Mesendoderm (in vitro differentiated cells): ENCODE data around the gene PLEKHA5.
"Not testable (repeated sequence)": the region's sequence is repeated elsewhere in the genome, so short reads cannot be mapped to it uniquely, and the experiment has no call there.

Experiments
- DNase-seq: peaks from one replicate; pipeline ENCODE4 v3.0.0; 2013
- H2AK5ac ChIP-seq: 2 replicates; pipeline ENCODE4 v1.6.1; 2013; ENCODE audit warnings: low read length, inconsistent platforms
- H2BK120ac ChIP-seq: 2 replicates; pipeline ENCODE4 v1.6.1; 2013; ENCODE audit warnings: low read depth, mild to moderate bottlenecking, low read length, moderate library complexity, mixed read lengths
- H2BK15ac ChIP-seq: replicated peaks from 2 replicates; pipeline ENCODE4 v1.6.1; 2013; ENCODE audit warnings: low read depth, mild to moderate bottlenecking, moderate library complexity
- H2BK5ac ChIP-seq: 2 replicates; pipeline ENCODE4 v1.6.1; 2013; ENCODE audit warnings: low read length, inconsistent platforms
- H3K18ac ChIP-seq: 2 replicates; pipeline ENCODE4 v1.6.1; 2013; ENCODE audit warnings: mild to moderate bottlenecking, low read length, mixed read lengths
- H3K23ac ChIP-seq: one replicate; pipeline ENCODE4 v1.6.1; 2013; ENCODE audit warnings: low read length
- H3K27ac ChIP-seq: 2 replicates; pipeline ENCODE4 v1.5.1; 2013; ENCODE audit warnings: low read depth, mild to moderate bottlenecking, inconsistent platforms, low read length, moderate library complexity
- H3K27me3 ChIP-seq: 2 replicates; pipeline ENCODE4 v1.6.1; 2013; ENCODE audit warnings: low read length, control low read depth, mild to moderate bottlenecking, inconsistent platforms; ENCODE audit not compliant: insufficient read depth, poor library complexity
- H3K36me3 ChIP-seq: 2 replicates; pipeline ENCODE4 v1.6.1; 2013; ENCODE audit warnings: low read length, inconsistent platforms; ENCODE audit not compliant: control insufficient read depth, insufficient read depth
- H3K4ac ChIP-seq: one replicate; pipeline ENCODE4 v1.6.1; 2013; ENCODE audit warnings: low read depth, mild to moderate bottlenecking, low read length, moderate library complexity
- H3K4me1 ChIP-seq: 2 replicates; pipeline ENCODE4 v1.6.1; 2013; ENCODE audit warnings: low read depth, low read length, inconsistent platforms; ENCODE audit not compliant: control insufficient read depth
- H3K4me2 ChIP-seq: 2 replicates; pipeline ENCODE4 v1.6.1; 2013; ENCODE audit warnings: low read length
- H3K4me3 ChIP-seq: 2 replicates; pipeline ENCODE4 v1.5.1; 2013; ENCODE audit warnings: mild to moderate bottlenecking, low read length
- H3K56ac ChIP-seq: one replicate; pipeline ENCODE4 v1.6.1; 2013; ENCODE audit warnings: low read length
- H3K79me1 ChIP-seq: 2 replicates; pipeline ENCODE4 v1.6.1; 2013; ENCODE audit warnings: low read length, inconsistent platforms
- H3K79me2 ChIP-seq: 2 replicates; pipeline ENCODE4 v1.6.1; 2013; ENCODE audit warnings: mild to moderate bottlenecking, low read length; ENCODE audit not compliant: control insufficient read depth, insufficient read depth
- H3K9ac ChIP-seq: 2 replicates; pipeline ENCODE4 v1.6.1; 2013; ENCODE audit warnings: low read length, inconsistent platforms
- H4K5ac ChIP-seq: one replicate; pipeline ENCODE4 v1.6.1; 2013; ENCODE audit warnings: low read length
- H4K8ac ChIP-seq: one replicate; pipeline ENCODE4 v1.6.1; 2013; ENCODE audit warnings: low read depth, mild to moderate bottlenecking, control low read depth, low read length, moderate library complexity
- WGBS: extraction: QIAGEN DNeasy Blood & Tissue Kit; methylation state at CpG from one replicate; pipeline ENCODE4 v1.1.7; 2013; ENCODE audit warnings: low lambda C conversion rate, missing lambda C conversion rate; ENCODE audit not compliant: insufficient coverage; ENCODE audit errors: extremely low coverage; 5-methylcytosine and 5-hydroxymethylcytosine counted together

The PLEKHA5 gene

GRCh38 chr12:19412844-19413243 is 283.3 kb downstream of the PLEKHA5 start:
- Histone ChIP-seq H4K5ac (no peak overlapping the region), H3K4me3 (no peak overlapping the region), H2BK5ac (no peak overlapping the region), H2AK5ac (no peak overlapping the region), H3K79me1 (no peaks in the 10 kb centered on the region), H4K8ac (no peak overlapping the region), H3K56ac (no peak overlapping the region), H3K4me1 (peaks cover 3% of the 10 kb centered on the region), H3K23ac (no peak overlapping the region), H3K27me3 (no peaks in the 10 kb centered on the region), H3K18ac (no peak overlapping the region), H3K36me3 (no peaks in the 10 kb centered on the region), H2BK120ac (no peak overlapping the region), H3K27ac (no peak overlapping the region), H3K79me2 (no peaks in the 10 kb centered on the region), H3K4ac (no peak overlapping the region), H3K9ac (no peak overlapping the region), H3K4me2 (no peak overlapping the region), H2BK15ac (no peak overlapping the region)
- no CpG with 5 or more reads among the region's 23 CpGs for WGBS
- DNase-seq = no peak

DNA sequence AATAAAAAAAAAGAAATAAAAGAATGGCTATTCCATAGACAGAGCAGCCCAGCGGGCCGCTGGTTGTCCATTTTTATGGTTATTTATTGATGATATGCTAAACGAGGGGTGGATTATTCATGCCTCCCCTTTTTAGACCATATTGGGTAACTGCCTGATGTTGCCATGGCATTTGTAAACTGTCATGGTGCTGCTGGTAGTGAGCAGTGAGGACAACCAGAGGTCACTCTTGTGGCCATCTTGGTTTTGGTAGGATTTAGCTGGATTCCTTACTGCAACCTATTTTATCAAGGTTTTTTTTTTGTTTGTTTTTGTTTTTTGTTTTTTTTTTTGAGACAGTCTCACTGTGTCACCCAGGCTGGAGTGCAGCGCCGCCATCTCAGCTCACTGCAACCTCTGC is 284.0 kb downstream of the PLEKHA5 start:
- no CpG with 5 or more reads among the region's 5 CpGs for WGBS

DNA sequence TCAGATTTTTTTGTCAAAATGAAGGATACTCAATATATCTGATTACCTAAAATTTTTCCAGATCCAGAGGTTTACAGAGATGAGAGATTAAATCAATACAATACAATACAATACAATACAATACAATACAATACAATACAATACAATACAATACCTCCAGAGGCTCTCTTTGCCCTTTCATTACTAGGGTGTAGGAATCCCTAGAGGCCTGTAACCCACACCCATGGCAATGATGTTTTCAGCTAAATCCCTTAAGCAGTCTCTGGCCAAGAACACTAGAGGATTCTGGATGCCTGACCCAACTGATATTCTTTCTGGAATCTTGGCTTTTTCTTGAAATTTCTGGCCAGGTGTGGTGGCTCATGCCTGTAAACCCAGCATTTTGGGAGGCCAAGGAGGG is 286.0 kb downstream of the PLEKHA5 start:
- Histone ChIP-seq H3K79me2 (no peaks in the 10 kb centered on the region), H3K4ac (no peak overlapping the region), H4K8ac (no peak overlapping the region), H3K4me1 (no peaks in the 10 kb centered on the region), H3K27me3 (no peaks in the 10 kb centered on the region), H3K9ac (no peak overlapping the region), H3K56ac (no peak overlapping the region), H3K4me3 (no peak overlapping the region), H2AK5ac (no peak overlapping the region), H2BK120ac (no peak overlapping the region), H3K27ac (no peak overlapping the region), H3K4me2 (no peak overlapping the region), H3K36me3 (no peaks in the 10 kb centered on the region), H3K23ac (no peak overlapping the region), H2BK15ac (no peak overlapping the region), H4K5ac (no peak overlapping the region), H3K18ac (no peak overlapping the region), H2BK5ac (no peak overlapping the region), H3K79me1 (no peaks in the 10 kb centered on the region)
- DNase-seq = no peak

More for the DNA sequence above, 284.0 kb downstream of the PLEKHA5 start:
- not testable (repeated sequence) for H3K36me3 ChIP-seq, H3K79me2 ChIP-seq, H3K4me3 ChIP-seq, H3K79me1 ChIP-seq, H3K4ac ChIP-seq, H3K4me1 ChIP-seq, H3K23ac ChIP-seq, H4K5ac ChIP-seq, H2AK5ac ChIP-seq, H3K9ac ChIP-seq, H3K18ac ChIP-seq, H2BK15ac ChIP-seq, DNase-seq, H3K27me3 ChIP-seq, H3K56ac ChIP-seq, H4K8ac ChIP-seq, H3K4me2 ChIP-seq, H2BK120ac ChIP-seq, H2BK5ac ChIP-seq, H3K27ac ChIP-seq

DNA sequence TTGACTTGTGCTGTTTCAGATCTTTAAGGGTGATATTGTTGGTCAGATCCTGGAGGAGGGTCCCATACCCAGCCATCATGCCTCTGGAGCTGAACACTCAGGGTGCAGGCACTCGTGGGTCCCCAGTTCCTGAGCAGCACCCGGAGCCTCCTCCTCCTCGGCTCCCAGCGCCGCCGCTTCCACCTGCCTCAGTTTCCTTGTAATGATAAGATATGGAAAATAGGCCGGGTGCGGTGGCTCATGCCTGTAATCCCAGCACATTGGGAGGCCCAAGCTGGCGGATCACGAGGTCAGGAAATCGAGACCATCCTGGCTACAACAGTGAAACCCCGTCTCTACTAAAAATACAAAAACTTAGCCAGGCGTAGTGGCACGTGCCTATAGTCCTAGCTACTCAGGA is 289.6 kb downstream of the PLEKHA5 start:
- Histone ChIP-seq H2BK5ac (no peak overlapping the region), H4K5ac (no peak overlapping the region), H2BK15ac (no peak overlapping the region), H3K4me3 (no peak overlapping the region), H4K8ac (no peak overlapping the region), H3K4me2 (no peak overlapping the region), H3K4ac (no peak overlapping the region), H3K36me3 (no peaks in the 10 kb centered on the region), H2BK120ac (no peak overlapping the region), H2AK5ac (no peak overlapping the region), H3K4me1 (no peaks in the 10 kb centered on the region), H3K79me1 (no peaks in the 10 kb centered on the region), H3K18ac (no peak overlapping the region), H3K56ac (no peak overlapping the region), H3K79me2 (no peaks in the 10 kb centered on the region), H3K9ac (no peak overlapping the region), H3K27ac (no peak overlapping the region), H3K23ac (no peak overlapping the region), H3K27me3 (no peaks in the 10 kb centered on the region)
- DNase-seq = no peak
- WGBS = no CpG with 5 or more reads among the region's 14 CpGs

DNA sequence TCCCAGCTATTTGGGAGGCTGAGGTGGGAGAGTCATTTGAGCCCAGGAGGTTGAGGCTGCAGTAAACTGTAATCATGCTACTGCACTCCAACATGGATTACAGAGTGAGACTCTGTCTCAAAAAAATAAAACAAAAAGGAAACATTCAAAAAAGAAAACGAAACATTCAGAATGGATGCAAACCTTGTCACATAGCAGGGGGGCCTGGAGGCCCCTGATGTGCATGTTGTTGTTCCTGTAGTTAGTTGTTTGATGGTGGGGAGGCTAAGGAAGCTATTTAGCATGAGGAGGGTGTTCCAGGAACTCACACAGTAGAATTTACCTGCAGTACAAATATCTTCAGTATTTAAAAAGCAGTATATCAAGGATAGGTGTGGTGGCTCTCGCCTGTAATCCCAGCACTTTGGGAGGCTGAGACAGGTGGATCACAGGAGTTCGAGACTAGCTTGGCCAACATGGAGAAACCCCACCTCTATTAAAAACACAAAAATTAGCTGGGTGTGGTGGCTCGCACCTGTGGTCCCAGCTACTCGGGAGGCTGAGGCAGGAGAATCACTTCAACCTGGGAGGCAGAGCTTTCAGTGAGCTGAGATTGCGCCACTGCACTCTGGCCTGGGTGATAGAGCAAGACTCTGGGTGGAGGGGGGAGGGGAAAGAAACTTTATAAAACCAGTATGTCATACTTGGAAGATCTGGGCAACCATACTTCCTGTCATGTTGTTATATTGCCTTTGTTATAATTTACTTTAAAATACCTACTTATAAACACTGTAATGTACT is 292.2 kb downstream of the PLEKHA5 start:
- Histone ChIP-seq H3K23ac (no peak overlapping the region), H2BK5ac (no peak overlapping the region), H2BK120ac (no peak overlapping the region), H3K4me2 (no peak overlapping the region), H2BK15ac (no peak overlapping the region), H3K4me1 (no peaks in the 10 kb centered on the region), H3K27me3 (no peaks in the 10 kb centered on the region), H3K4me3 (no peak overlapping the region), H4K5ac (no peak overlapping the region), H3K79me1 (no peaks in the 10 kb centered on the region), H4K8ac (no peak overlapping the region), H3K27ac (no peak overlapping the region), H3K18ac (no peak overlapping the region), H3K9ac (no peak overlapping the region), H3K56ac (no peak overlapping the region), H2AK5ac (no peak overlapping the region), H3K4ac (no peak overlapping the region), H3K79me2 (no peaks in the 10 kb centered on the region), H3K36me3 (no peaks in the 10 kb centered on the region)
- no peak for DNase-seq
- WGBS = no CpG with 5 or more reads among the region's 6 CpGs
